Kidney epithelial cell (primary cell): ENCODE results near the gene RTN3. TPM values are rescaled to one million over a fixed set of nuclear protein-coding genes. Genes with fewer than 3 reads are reported as not detected.

ENCODE experiments used
- DNase-seq: peaks from one replicate; pipeline ENCODE4 v3.0.0-alpha.2; 2010; ENCODE audit warnings: low read depth
- H3K27me3 ChIP-seq: 2 replicates; pipeline ENCODE4 v1.6.0; 2011; ENCODE audit warnings: low read length; ENCODE audit not compliant: control insufficient read depth, insufficient read depth
- H3K36me3 ChIP-seq: 2 replicates; pipeline ENCODE4 v1.5.1; 2011; ENCODE audit warnings: low read length; ENCODE audit not compliant: control insufficient read depth, insufficient read depth
- H3K4me3 ChIP-seq: 2 replicates; pipeline ENCODE4 v1.5.1; 2011; ENCODE audit warnings: low read depth, mild to moderate bottlenecking, control low read depth, low read length
- CTCF ChIP-seq: IDR thresholded peaks from 2 replicates; pipeline ENCODE4 v1.5.1; 2011; ENCODE audit warnings: mild to moderate bottlenecking, moderate library complexity, low read length, control low read depth, inconsistent platforms; ENCODE audit not compliant: insufficient read depth, poor library complexity, severe bottlenecking
- total RNA-seq: library from RNA; depleted of rRNA; stranded (reverse); fragments of >200 nt; gene quantifications from 2 replicates; pipeline ENCODE4 v1.2.3, GENCODE V29; 2015

RTN3 gene
- total RNA-seq, 1 donor from 2014 or later: 107 TPM

GRCh38 chr11:63764679-63765647, 83.7 kb downstream of the RTN3 start:
- Histone ChIP-seq H3K36me3 (no peaks in the 10 kb centered on the region), H3K4me3 (no peak overlapping the region), H3K27me3 (no peaks in the 10 kb centered on the region)
- DNase-seq: no peak
- no peak for TF ChIP-seq CTCF

DNA sequence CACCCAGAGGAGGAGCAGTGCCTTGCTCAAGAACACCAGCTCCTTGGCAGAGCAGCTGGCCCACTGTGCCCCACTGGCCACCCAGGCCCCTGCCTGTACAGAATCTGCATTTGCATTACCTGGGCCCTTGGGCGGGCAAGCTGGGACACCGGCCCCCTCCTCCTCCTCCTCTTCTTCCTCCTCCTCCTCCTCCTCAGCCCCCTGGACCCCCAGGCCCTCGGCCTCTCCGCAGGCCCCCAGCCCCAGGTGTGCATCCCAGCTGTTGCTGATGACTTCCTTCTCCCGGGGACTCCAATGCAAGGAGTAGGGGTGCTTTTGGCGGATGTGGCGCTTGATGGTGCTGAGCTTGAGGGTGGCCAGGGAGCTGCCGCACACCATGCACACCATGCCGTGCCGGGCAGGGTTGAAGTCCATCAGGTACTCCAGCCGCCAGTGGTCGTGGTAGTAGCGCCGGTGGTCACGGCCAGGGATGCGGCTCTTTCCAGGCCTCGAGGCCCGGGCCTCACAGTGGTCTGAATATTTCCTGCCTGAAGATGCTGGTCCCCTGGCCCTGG, 84.5 kb downstream of the RTN3 start:
- H3K36me3 ChIP-seq: no peaks in the 10 kb centered on the region
- no peak for DNase-seq
- no peaks in the 10 kb centered on the region for H3K27me3 ChIP-seq
- no peak for TF ChIP-seq CTCF
- no peak overlapping the region for H3K4me3 ChIP-seq

GRCh38 chr11:63766531-63767235, 85.4 kb downstream of the RTN3 start:
- Histone ChIP-seq H3K4me3 (no peak overlapping the region), H3K27me3 (no peaks in the 10 kb centered on the region), H3K36me3 (no peaks in the 10 kb centered on the region)
- no peak for TF ChIP-seq CTCF
- no peak for DNase-seq

DNA sequence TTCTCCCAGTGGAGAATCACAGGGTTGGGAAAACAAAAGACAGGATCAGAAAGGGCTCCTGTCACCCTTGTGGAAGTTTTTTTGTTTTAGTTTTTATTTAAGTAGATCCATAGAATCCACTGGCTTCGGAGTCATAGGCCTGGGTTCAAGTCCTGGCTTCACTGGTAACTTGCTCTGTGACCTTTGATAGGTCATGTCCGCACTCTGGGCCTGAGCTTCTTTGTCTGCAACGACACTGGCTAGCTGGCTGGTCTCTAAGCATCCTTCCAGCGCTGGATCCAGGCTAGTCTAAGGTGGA, 85.9 kb downstream of the RTN3 start:
- no peak for TF ChIP-seq CTCF
- Histone ChIP-seq H3K4me3 (peak overlapping the region; percentile 52), H3K36me3 (no peaks in the 10 kb centered on the region), H3K27me3 (no peaks in the 10 kb centered on the region)
- DNase-seq: no peak

GRCh38 chr11:63767565-63768236, 86.4 kb downstream of the RTN3 start:
- no peak for TF ChIP-seq CTCF
- no peaks in the 10 kb centered on the region for H3K27me3 ChIP-seq
- H3K4me3 ChIP-seq: peak overlapping the region; percentile 52
- peak; percentile 26 for DNase-seq
- H3K36me3 ChIP-seq: no peaks in the 10 kb centered on the region
